ENCODE data around the gene NUDT6. TPM values are rescaled to one million over a fixed set of nuclear protein-coding genes. Genes with fewer than 3 reads are reported as not detected.
"Not testable (repeated sequence)": the region's sequence is repeated elsewhere in the genome, so short reads cannot be mapped to it uniquely, and the experiment has no call there.

The NUDT6 gene
- total and polyA plus RNA-seq, 11 donors: 6.7 to 22.5 (median 15.1) TPM

DNA sequence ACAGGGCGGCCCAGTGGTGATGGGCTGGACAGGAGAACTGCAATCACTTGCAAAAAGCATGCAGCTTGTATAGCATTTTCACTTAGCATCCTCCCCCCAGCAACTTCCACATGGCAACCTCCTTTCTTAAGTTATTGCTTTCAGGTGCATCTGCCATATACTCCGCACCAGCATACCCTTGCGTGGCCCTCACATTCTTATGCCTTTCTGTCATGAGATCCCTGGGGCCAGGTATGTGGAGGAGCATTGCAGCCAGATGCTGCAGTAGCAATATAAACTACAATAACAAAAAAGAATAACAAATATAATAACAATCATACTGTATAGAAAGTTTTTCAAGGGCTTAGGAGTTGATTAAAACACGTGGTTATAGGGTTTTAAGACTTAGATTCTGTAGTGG lies 26.3 kb upstream of the NUDT6 start:
- Histone ChIP-seq H3K4me1 (no peaks in the 10 kb centered on the region), H3K9me3 (no peaks in the 10 kb centered on the region), H3K27me3 (no peaks in the 10 kb centered on the region), H3K36me3 (peaks cover 0 to 73% (median 66%) of the 10 kb centered on the region in 9 donors), H3K27ac (no peak overlapping the region), H3K4me3 (no peak overlapping the region)
- TF ChIP-seq, protein P1, sequence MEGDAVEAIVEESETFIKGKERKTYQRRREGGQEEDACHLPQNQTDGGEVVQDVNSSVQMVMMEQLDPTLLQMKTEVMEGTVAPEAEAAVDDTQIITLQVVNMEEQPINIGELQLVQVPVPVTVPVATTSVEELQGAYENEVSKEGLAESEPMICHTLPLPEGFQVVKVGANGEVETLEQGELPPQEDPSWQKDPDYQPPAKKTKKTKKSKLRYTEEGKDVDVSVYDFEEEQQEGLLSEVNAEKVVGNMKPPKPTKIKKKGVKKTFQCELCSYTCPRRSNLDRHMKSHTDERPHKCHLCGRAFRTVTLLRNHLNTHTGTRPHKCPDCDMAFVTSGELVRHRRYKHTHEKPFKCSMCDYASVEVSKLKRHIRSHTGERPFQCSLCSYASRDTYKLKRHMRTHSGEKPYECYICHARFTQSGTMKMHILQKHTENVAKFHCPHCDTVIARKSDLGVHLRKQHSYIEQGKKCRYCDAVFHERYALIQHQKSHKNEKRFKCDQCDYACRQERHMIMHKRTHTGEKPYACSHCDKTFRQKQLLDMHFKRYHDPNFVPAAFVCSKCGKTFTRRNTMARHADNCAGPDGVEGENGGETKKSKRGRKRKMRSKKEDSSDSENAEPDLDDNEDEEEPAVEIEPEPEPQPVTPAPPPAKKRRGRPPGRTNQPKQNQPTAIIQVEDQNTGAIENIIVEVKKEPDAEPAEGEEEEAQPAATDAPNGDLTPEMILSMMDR (IDR thresholded peaks at IDR 0.05): no peak
- TF ChIP-seq POLR2A (IDR thresholded peaks at IDR 0.05): no peak
- ATAC-seq (no peak), DNase-seq (no peak)
- intact Hi-C loops (cut with DNase I): no loop called here
- 92 to 98% (median 96%) methylated on average over 4 of the region's 4 CpGs for WGBS, 4 donors

DNA sequence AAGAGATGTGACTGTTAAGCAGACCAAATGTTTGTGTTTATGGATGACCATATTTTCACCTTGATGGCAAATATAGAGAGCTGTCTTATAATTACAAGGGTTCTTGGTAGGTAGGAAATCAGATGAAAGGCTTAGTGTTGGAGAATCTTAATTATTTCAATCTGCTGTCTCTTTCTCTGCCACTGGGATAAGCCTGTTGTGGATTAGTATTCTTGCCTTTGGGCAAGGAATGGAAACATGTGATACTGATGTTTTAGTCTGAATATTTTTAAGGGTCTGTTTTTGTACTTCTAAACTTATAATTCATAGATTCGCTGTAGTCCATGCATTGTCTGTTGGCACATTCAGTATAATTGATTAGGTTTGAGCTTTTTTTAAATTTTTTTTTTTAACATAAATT lies 23.7 kb upstream of the NUDT6 start:
- Histone ChIP-seq H3K9me3 (no peaks in the 10 kb centered on the region), H3K36me3 (peaks cover 0 to 56% (median 43%) of the 10 kb centered on the region in 9 donors), H3K27ac (no peak overlapping the region), H3K27me3 (no peaks in the 10 kb centered on the region), H3K4me3 (no peak overlapping the region), H3K4me1 (no peaks in the 10 kb centered on the region)
- ATAC-seq (no peak), DNase-seq (no peak)
- TF ChIP-seq, protein P1 (IDR thresholded peaks at IDR 0.05): no peak
- no peak for TF ChIP-seq POLR2A (IDR thresholded peaks at IDR 0.05)
- WGBS, 4 donors: 89 to 99% (median 97%) methylated on average over 1 of the region's 1 CpG
- intact Hi-C loops (cut with DNase I): no loop called here

DNA sequence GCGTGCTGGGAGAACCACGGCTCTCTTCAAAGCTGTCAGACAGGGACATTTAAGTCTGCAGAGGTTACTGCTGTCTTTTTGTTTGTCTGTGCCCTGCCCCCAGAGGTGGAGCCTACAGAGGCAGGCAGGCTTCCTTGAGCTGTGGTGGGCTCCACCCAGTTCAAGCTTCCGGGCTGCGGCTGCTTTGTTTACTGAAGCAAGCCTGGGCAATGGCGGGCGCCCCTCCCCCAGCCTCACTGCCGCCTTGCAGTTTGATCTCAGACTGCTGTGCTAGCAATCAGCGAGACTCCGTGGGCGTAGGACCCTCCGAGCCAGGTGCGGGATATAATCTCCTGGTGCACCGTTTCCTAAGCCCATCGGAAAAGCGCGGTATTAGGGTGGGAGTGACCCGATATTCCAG lies 22.7 kb upstream of the NUDT6 start:
- H3K4me3 ChIP-seq; H3K27ac ChIP-seq; H3K27me3 ChIP-seq; intact Hi-C loops (cut with DNase I); H3K4me1 ChIP-seq; DNase-seq; ATAC-seq; H3K9me3 ChIP-seq: not testable (repeated sequence)
- WGBS, 4 donors: 92 to 99% (median 96%) methylated on average over 13 to 14 of the region's 17 CpGs
- peaks cover 0 to 46% (median 35%) of the 10 kb centered on the region in 9 donors for H3K36me3 ChIP-seq

DNA sequence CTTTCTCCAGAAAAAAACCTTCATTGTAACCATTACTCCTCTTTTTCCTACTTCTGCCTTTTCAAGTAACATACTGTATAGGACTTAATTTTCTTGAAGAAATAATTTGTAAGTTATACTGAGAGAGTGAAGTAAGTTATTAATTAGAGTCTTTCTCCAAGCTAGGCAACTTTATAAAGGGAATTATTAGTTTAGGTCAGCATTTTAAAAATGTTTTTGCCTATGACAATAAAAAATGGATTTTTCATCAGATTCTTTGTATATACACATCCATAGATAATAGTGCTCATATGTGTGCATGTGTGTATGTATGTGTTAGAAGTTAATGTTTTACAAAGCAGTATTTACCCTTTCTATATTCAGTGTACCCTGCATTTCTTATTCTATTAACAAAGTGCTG lies 10.4 kb upstream of the NUDT6 start:
- DNase-seq (no peak), ATAC-seq (no peak)
- Histone ChIP-seq H3K36me3 (peaks cover 0 to 95% (median 64%) of the 10 kb centered on the region in 9 donors), H3K27ac (no peak overlapping the region), H3K4me3 (no peak overlapping the region), H3K4me1 (no peaks in the 10 kb centered on the region), H3K9me3 (no peaks in the 10 kb centered on the region), H3K27me3 (no peaks in the 10 kb centered on the region)
- TF ChIP-seq, protein P1 (IDR thresholded peaks at IDR 0.05): no peak
- no peak for TF ChIP-seq POLR2A (IDR thresholded peaks at IDR 0.05)
- intact Hi-C loops (cut with DNase I): loop anchor here in 7 of 10 donors (5.0 to 10.0 kb wide), 4 partner anchors 180 to 330 kb away; no protein-coding TSS in a partner anchor

DNA sequence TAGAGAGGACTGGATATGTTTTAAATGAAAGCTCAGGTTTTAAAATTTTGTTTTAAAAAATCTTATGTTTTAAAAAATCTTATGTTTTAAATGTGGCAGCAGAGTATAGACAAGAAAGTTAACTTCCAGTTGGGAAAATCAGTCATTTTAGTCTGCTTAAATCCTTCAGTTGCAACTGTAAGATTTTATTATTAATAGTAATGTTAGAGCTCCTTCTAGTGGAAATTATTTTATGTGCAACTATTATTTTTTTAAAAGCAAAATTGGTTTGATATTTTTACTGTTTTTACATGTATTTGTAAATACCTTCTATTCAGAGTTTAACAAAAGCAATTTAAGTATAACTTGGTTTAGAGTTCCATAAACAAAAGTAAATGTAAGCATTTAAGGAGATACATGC lies 8.5 kb upstream of the NUDT6 start:
- Histone ChIP-seq H3K27ac (no peak overlapping the region), H3K9me3 (no peaks in the 10 kb centered on the region), H3K36me3 (peaks cover 0 to 79% (median 46%) of the 10 kb centered on the region in 9 donors), H3K4me1 (no peaks in the 10 kb centered on the region), H3K27me3 (no peaks in the 10 kb centered on the region), H3K4me3 (no peak overlapping the region)
- ATAC-seq (no peak), DNase-seq (no peak)
- no peak for TF ChIP-seq POLR2A (IDR thresholded peaks at IDR 0.05)
- TF ChIP-seq, protein P1 (IDR thresholded peaks at IDR 0.05): peak; percentile 48 to 78 (median 64)
- intact Hi-C loops (cut with DNase I): loop anchor here in 7 of 10 donors (2.0 to 10.0 kb wide), 5 partner anchors 174 to 329 kb away; no protein-coding TSS in a partner anchor
